Tibial artery (tissue), 4 donors: ENCODE results near the gene SHROOM4.

ENCODE experiments used
- DNase-seq, 2 donors: peaks; one replicate each; pipeline ENCODE4 v3.0.0-alpha.2; 2019
- H3K27ac ChIP-seq, 2 donors: fragments of 200-600 bp; sonication (generic) in 1 of 2; 1 replicate in 1 of 2; 2 replicates in 1 of 2; pipeline ENCODE4 v1.5.1; 2018 to 2019; ENCODE audit warnings: mild to moderate bottlenecking in 1 of 2
- H3K27me3 ChIP-seq, 2 donors: fragments of 200-600 bp; sonication (generic) in 1 of 2; one replicate each; pipeline versions ENCODE4 v1.5.1 to v1.6.0; 2016 to 2019
- H3K36me3 ChIP-seq, 3 donors: fragments of 200-600 bp; sonication (generic) in 2 of 3; one replicate each; pipeline ENCODE4 v1.5.1; 2016 to 2019; ENCODE audit warnings: mild to moderate bottlenecking in 2 of 3
- H3K4me1 ChIP-seq, 4 donors: fragments of 200-600 bp; sonication (generic) in 2 of 4; 1 replicate in 3 of 4; 2 replicates in 1 of 4; pipeline ENCODE4 v1.5.1; 2016 to 2019
- H3K4me3 ChIP-seq, 2 donors: fragments of 200-600 bp; sonication (generic) in 1 of 2; 1 replicate in 1 of 2; 2 replicates in 1 of 2; pipeline ENCODE4 v1.5.1; 2018 to 2019; ENCODE audit warnings: mild to moderate bottlenecking in 2 of 2
- H3K9me3 ChIP-seq, 3 donors: fragments of 200-600 bp; sonication (generic) in 1 of 3; one replicate each; pipeline ENCODE4 v1.5.1; 2016 to 2019
- intact Hi-C: fragments of 100-400 bp; cut with DNase I; formaldehyde crosslinking; loops from one replicate; pipeline ENCODE4 v1.15.0; 2023; ENCODE audit warnings: low total_unique reads
- TF ChIP-seq, protein P1 (sequence below), 2 experiments: fragments of 200-600 bp in 1 of 2; fragments of 450-650 bp in 1 of 2; IDR thresholded peaks; one replicate each; pipeline ENCODE4 v1.5.1; 2017 to 2019; ENCODE audit warnings: antibody characterized with exemption in 2 of 2, mild to moderate bottlenecking in 1 of 2, moderate library complexity in 1 of 2

SHROOM4 gene

DNA sequence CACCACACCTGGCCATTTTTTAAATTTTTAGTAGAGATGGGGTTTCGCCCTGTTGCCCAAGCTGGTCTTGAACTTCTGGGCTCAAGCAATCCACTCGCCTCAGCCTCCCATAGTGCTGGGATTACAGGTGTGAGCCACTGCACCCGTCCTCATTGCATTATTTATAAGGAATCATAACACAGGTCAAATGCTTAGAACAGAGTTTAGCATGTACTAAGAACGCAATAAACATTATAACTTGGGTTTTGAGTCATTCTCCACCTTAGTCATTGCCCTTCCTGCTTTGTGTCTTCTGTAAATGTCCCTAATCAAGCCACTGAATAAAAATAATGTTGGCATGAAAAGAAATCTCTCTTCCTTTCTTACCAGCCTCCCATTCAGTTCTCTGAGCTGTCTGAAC, 38.5 kb upstream of the SHROOM4 start:
- no peak overlapping the region for H3K27ac ChIP-seq
- TF ChIP-seq, protein P1, sequence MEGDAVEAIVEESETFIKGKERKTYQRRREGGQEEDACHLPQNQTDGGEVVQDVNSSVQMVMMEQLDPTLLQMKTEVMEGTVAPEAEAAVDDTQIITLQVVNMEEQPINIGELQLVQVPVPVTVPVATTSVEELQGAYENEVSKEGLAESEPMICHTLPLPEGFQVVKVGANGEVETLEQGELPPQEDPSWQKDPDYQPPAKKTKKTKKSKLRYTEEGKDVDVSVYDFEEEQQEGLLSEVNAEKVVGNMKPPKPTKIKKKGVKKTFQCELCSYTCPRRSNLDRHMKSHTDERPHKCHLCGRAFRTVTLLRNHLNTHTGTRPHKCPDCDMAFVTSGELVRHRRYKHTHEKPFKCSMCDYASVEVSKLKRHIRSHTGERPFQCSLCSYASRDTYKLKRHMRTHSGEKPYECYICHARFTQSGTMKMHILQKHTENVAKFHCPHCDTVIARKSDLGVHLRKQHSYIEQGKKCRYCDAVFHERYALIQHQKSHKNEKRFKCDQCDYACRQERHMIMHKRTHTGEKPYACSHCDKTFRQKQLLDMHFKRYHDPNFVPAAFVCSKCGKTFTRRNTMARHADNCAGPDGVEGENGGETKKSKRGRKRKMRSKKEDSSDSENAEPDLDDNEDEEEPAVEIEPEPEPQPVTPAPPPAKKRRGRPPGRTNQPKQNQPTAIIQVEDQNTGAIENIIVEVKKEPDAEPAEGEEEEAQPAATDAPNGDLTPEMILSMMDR (IDR thresholded peaks at IDR 0.05): no peak
- no peak overlapping the region for H3K4me3 ChIP-seq
- intact Hi-C loops: no loop called here
- H3K9me3 ChIP-seq: peaks cover 0 to 4% (median 0%) of the 10 kb centered on the region in 3 donors
- no peaks in the 10 kb centered on the region for H3K4me1 ChIP-seq
- no peaks in the 10 kb centered on the region for H3K27me3 ChIP-seq
- no peaks in the 10 kb centered on the region for H3K36me3 ChIP-seq
- no peak for DNase-seq

DNA sequence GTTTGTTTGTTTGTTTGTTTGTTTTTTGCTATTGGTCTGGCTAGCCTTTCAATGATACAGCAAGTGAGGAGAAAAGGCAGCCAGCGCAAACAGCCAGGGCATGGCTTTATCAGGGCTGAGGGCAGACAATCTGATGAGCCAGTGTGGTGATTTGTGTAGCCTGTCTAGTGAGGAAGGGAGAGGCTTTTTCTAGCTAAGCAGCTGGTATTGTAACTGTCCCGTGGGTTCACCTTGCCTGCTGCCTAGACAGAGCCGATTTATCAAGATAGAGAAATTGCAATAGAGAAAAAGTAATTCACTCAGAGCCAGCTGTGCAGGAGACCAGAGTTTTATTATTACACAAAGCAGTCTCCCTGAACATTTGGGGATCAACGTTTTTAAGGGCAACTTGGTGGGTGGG, 28.2 kb upstream of the SHROOM4 start:
- intact Hi-C loops: no loop called here

DNA sequence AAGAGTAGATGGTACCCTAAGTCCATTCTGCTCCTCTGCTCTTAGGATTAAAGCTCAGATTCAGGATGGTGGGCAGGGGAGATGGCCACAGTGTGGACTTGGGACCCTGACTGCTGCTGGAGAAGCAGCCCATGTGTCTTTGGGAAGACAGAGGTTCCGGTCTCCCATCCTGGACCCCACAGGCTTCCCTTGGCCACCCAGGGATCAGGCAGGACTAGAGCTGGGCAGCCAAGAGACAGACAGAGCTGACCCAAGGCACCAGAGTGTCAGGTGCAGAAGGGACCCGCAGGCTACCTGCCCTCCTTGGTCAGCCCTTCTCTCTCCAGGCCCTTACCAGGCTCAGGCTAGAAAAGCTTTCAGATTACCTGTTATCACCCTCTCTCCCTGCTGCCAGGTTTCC, 25.7 kb upstream of the SHROOM4 start:
- no peak for DNase-seq

More for the DNA sequence above, 28.2 kb upstream of the SHROOM4 start:
- Histone ChIP-seq H3K36me3 (no peaks in the 10 kb centered on the region), H3K27me3 (no peaks in the 10 kb centered on the region), H3K4me1 (no peaks in the 10 kb centered on the region), H3K27ac (no peak overlapping the region), H3K9me3 (peaks cover 0 to 6% (median 0%) of the 10 kb centered on the region in 3 donors), H3K4me3 (no peak overlapping the region)
- no peak for DNase-seq
- TF ChIP-seq, protein P1 (IDR thresholded peaks at IDR 0.05): no peak

DNA sequence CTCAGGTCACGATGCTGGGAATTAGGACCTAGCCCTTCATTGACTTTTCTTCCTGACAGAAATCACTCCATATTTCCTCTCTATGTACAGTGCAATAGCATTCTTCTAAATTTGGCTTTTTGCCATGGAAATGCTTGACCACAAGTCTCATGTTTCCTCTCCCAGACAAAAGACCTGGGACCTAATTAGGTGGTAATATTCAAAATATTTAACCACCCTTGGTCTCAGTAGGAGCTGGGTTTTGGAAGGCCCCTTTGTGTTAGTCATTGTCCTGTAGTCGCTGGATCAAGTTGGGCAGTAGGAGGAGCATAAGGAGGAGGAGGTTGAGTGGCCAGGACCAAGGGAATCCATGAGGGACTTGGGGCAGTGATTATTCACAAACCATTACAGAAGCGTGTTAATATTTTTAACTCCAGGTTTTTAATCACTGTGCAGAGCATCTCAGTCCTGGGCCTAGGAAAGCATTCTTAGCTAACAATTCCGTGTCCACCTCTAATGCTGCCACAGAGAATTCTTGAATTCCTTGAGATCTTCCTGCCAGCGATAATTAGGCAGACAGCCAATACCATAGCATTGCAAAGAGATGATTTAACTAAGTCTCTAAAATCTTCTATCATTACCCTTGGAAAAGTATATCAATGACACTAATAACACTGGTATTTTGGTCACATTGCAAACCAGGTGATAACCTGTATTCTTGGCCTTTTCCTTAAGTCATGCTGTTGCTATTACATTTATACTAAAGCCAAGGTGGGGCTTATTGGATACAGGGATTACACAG, 25.0 kb upstream of the SHROOM4 start:
- Histone ChIP-seq H3K27ac (no peak overlapping the region), H3K9me3 (no peaks in the 10 kb centered on the region), H3K4me1 (no peaks in the 10 kb centered on the region), H3K36me3 (no peaks in the 10 kb centered on the region), H3K27me3 (no peaks in the 10 kb centered on the region), H3K4me3 (no peak overlapping the region)
- intact Hi-C loops: no loop called here
- TF ChIP-seq, protein P1 (IDR thresholded peaks at IDR 0.05): no peak
- DNase-seq: no peak

More for the DNA sequence above, 25.7 kb upstream of the SHROOM4 start:
- no peak overlapping the region for H3K4me3 ChIP-seq
- no peaks in the 10 kb centered on the region for H3K27me3 ChIP-seq
- no peaks in the 10 kb centered on the region for H3K36me3 ChIP-seq
- TF ChIP-seq, protein P1 (IDR thresholded peaks at IDR 0.05): no peak
- peaks cover 0 to 5% (median 0%) of the 10 kb centered on the region in 3 donors for H3K9me3 ChIP-seq
- no peaks in the 10 kb centered on the region for H3K4me1 ChIP-seq
- intact Hi-C loops: no loop called here
- no peak overlapping the region for H3K27ac ChIP-seq

DNA sequence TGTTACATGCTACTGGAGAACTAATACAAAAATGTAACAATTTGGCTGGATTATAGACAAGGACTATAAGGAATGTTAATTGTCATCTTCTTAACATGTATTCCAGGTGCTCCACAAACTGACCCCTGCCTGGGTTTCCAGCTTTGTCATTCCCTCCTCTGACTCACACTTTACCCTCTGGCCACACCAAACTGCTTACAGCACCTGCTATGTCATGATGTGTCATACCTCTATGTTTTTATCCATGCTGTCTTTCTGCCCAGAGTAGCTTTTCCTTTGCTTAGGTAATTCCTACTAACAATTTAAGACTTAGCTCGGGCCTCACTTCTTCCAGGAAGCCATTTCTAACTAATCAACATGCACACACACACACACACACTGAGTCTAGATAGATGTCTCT, 14.0 kb upstream of the SHROOM4 start:
- H3K36me3 ChIP-seq: no peaks in the 10 kb centered on the region
- intact Hi-C loops: no loop called here
- TF ChIP-seq, protein P1 (IDR thresholded peaks at IDR 0.05): no peak
- no peak overlapping the region for H3K27ac ChIP-seq
- H3K27me3 ChIP-seq: no peaks in the 10 kb centered on the region
- H3K4me3 ChIP-seq: no peak overlapping the region
- H3K4me1 ChIP-seq: no peaks in the 10 kb centered on the region
- no peak for DNase-seq
- H3K9me3 ChIP-seq: no peaks in the 10 kb centered on the region
